HG03354 (cell line): Measurements from ENCODE around the gene S1PR4.
"Not testable (repeated sequence)": the region's sequence is repeated elsewhere in the genome, so short reads cannot be mapped to it uniquely, and the experiment has no call there.

ENCODE experiments used
- ATAC-seq: cut with Tn5 transposase; IDR thresholded peaks from one replicate; pipeline ENCODE4 v1.9.1; 2021; ENCODE audit warnings: mild to moderate bottlenecking; ENCODE audit not compliant: unreplicated experiment, poor library complexity, severe bottlenecking

S1PR4 gene

DNA sequence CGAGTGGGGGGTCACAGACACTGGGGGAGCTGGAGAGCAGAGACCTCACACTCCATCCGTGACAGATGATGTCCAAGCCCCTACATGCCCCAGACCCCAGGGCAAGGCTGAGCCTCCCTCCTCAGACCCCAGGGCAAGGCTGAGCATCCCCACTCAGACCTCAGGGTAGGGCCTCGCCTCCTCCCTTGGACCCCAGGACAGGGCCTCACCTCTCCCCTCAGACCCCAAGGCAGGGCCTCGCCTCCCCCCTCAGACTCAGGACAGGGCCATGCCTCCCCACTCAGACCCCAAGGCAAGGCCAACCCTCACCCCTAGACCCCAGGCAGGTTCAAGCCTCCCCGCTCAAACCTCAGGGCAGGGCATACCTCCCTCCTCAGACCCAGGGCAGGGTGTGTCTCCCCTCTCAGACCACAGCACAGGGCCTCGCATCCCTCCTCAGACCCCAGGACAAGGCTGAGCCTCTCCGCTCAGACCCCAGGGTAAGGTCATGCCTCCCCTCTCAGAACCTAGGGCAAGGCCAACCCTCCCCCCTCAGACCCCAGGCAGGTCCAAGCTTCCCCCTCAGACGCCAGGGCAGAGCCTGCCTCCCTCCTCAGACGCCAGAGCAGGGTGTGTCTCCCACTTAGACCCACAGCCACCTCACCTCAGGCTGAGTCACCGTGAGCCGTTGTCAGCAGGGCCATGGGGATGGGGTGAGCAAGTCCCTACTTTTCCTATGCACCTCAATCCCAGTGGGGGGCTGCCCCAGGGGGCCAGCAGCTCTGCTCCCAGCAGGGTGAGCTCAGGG lies 1.7 kb upstream of the S1PR4 start:
- no peak for ATAC-seq

GRCh38 chr19:3178973-3179738 lies 587 bp downstream of the S1PR4 start:
- ATAC-seq: peak; percentile 15

- ATAC-seq: no peak
Measured at GRCh38 chr19:3179739-3180293, 1.2 kb downstream of the S1PR4 start.

DNA sequence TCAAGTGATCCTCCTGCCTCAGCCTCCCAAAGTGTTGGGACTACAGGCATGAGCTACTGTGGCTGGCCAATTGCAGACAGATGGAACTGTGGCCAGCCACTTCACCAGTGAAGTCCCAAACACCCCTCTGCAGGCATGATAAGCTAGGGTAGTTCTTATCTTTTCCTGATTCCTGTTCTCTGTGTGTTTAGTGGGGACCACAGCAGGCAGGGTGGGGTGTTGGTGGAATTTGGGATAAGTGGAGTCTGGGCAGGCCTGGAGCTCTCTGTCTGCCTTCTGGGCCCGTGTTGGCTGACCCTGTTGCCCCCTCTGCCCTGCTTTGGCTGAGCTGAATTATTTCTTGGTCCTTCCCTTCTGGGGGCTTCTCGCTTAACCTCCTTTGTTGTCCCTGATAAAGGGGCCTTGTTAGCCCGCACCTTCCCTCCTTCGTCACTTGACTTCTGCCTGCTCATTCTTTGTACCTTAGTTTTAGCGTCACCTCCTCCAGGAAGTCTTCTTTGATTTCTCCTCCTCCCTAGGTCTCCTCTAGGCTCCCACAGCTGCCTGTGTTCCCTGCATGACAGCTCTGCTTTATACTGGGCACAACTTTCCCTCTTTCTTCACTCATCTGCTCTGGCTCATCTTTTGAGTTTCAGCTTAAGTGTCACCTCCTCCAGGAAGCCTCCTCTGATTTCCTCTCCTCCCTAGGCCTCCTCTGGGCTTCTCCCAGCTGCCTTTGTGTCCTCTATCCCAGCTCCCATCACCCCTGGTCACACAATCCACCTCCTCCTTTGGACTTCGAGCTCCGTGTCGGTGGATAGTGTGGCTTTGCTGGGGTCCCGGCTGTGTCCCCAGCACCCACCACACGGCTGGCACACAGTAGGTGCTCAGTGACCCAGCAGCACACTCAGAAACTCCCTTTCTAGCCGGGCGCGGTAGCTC lies 5.4 kb downstream of the S1PR4 start:
- ATAC-seq: no peak

GRCh38 chr19:3184847-3185460 lies 6.4 kb downstream of the S1PR4 start:
- ATAC-seq: peak; percentile 31

GRCh38 chr19:3185461-3186159 lies 7.0 kb downstream of the S1PR4 start, which contains the start of gene NCLN:
Gene NCLN (plus strand): TSS chr19:3185930. CDS start chr19:3186031, 101 bp downstream.
- ATAC-seq: peak; percentile 69

DNA sequence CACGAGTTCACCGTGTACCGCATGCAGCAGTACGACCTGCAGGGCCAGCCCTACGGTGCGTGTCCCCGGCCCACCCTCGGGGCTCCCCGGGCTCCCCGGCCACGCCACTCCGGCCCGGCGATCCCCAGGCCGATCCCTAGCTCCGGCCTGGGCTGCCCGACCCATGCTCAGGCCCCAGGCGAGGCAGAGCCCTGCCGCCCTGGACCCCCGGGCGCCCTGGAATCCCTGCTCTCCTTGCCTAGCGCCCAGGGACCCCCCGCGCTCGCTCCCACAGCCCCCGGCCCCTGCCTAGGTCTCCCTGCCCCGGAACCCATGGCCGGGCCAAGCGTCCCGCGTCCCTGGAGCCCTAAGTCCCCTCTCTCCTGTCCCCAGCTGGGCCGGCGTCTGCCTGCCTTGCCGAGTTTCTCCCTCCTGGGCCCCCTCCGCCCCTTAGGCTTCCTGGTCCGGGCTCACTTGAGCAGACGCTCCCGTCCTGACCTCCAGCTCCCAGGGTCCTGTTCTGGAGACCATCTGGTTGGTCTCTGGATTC lies 7.7 kb downstream of the S1PR4 start:
- no peak for ATAC-seq

DNA sequence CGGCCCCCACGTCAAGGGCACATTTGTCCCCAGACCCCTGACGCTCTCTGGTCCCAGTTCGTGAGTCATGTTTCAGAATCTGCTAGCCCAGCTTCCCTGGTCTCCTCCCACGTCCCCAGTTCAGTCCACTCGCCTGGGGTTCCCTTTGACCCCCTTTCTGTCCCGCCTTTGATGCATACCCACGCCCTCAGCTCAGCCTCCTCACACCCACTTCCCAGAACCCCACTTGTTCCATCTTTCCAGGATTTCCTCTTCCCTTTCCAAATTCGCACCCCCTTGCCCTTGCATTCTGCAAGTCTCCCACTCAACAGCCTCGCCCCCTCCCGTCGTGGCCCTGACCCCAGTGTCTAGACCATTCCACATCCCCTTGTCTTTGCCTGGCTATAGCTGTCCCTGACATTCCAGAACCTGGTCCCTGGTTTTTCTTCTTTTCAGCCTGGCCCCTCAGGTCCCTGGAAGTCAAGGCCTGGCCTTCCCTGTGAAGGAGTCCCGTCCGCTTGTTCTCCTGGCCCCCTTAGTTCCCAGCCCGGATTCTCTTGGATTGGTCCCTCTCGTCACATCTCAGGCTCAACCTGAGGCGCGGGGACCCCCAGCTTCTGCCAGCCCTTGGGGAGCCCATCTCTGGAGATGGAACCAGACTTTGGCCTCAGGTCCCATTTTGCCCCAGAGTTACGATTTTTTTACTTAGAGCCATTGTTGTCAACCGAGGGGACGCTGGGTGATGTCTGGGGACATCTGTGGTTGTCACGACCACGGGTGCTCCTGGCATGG lies 8.5 kb downstream of the S1PR4 start:
- no peak for ATAC-seq

GRCh38 chr19:3187662-3188511 lies 9.3 kb downstream of the S1PR4 start:
- ATAC-seq: no peak

DNA sequence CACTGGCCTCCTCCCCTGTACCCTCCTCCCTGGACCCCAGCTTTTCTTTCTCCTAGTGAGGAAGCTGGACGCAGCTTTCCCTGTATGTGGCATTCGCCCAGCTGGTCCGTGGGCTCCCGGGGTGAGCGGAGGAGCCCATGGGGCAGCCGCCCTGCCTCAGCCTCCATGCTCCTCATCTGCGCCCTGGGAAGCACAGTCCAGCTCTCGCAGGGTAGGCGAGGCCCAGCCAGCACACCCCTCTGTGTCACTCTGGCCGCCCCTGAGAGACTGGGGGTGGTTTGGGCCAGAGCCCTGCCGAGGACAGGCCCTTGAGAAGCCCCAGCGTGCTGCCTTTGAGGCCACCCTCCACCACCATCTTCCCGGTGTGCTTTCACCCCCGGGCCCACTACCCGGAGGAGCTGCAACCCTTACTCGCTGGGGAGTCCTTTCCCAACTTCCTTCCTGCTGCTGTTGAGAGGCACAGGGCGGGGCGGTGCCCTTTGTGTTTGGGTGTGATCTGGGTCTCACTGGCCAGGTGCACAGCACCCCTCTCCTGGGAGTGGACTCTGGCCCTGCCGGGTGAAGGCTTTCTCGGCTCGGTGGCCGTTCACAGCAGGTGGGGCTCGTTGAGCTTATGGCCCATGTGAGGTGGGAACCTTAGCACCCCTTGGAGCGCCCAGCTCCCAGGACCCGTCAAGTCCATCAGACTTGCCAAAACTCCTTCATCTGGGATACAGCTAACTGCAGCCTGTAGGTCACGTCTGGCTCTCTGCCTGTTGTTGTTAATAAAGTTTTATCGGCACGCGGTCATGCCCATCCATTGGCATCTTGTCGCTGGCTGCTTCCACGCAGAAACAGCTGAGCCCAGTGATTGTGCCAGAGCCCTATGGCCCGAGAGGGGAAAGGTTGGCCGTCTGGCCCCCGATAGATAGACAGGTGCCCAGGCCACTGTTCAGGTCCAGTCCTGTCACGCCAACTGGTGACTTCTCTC lies 10.3 kb downstream of the S1PR4 start:
- ATAC-seq: no peak

DNA sequence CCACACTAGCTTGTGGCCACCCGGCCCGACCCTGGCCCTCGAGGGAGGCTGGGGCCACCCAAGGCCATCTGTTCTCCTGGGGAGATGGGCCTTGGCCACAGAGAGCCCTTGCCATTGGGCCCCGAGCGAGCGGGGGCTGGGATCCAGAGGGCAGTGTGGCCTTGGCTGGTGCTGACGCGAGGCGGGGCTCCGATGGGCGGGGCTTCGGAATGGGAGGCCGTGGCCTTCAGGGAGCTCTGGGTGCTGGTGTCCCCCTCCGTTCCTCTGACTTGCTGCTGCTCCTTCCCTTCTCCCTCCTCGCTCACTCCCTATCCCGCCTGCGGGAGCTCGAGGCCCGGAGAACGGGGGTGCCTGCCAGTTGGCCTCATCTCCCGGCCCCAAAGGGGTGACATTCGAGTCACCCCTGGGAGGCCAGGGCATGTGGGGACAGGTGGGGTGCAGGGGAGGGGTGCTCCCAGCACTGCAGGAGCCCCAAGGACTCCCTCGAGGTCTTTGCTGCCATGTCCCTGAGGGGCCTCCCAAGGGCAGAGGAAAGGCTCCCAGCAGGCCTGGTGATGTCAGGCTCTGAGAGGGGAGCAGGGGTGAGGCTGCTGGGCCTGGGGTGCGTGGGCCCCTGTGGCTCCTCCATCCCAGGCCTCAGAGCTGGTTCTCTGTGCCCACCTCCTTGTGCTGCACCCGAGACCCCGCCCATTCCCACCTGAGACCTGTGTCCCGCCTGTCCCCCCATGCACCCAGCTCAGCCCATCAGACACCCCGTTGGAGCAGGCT lies 11.3 kb downstream of the S1PR4 start:
- ATAC-seq: no peak

GRCh38 chr19:3190470-3190770 lies 11.9 kb downstream of the S1PR4 start:
- no peak for ATAC-seq

DNA sequence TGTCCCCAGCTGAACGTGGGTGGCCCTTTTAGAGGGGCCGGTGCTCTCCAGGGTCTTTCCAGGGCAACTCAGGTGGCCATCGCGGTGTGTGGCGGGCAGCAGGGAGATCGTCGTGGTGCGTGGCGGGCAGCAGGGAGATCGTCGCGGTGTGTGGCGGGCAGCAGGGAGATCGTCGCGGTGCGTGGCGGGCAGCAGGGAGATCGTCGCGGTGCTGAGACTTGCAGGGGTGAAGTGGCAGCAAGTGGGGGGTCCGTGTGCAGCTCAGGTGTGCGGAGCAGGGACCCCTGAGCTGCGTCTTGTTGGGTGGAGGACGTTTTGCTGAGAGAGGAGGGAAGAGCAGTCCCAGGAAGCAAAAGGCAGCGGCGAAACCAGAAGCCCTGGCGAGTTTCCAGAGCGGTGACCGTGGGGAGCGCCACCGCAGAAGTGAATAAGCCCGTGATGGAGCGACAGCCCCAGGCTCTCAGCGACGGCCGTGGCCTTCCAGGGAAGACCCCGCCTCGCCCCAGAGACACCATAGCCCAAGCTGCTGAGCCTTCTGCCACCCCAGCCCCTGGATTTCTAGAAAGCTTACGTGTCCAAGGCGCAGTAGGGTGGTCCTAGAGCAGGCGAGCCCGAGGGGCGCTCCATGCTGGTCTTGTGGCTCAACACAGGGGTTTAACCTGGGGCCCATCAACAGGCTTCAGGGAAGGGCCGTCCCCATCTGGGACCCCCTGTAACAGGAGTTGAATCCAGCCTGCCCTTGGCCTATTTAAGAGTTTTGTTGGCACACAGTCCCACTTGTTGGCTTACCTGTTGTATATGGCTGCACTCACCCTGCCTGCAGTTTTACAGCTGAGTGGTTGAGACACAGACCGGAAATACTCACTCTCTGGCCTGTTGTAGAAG lies 12.6 kb downstream of the S1PR4 start:
- ATAC-seq: no peak

GRCh38 chr19:3191806-3192104 lies 13.2 kb downstream of the S1PR4 start:
- ATAC-seq: not testable (repeated sequence)

DNA sequence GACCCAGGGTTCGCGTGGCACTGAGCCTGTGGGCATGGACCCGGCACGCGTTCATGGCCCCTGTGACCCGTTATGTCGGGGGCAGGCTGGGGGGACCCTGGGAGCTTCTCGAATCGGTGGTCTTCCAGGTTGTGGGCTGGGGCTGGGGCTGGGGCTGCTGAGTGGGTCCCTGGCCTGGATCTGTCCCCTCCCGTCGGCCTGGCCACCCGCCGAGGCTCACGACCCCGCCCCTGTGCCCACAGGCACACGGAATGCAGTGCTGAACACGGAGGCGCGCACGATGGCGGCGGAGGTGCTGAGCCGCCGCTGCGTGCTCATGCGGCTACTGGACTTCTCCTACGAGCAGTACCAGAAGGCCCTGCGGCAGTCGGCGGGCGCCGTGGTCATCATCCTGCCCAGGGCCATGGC lies 13.7 kb downstream of the S1PR4 start:
- no peak for ATAC-seq
